HG02610 (cell line): ENCODE data around the gene DDI2.

ENCODE experiments used
- ATAC-seq: cut with Tn5 transposase; IDR thresholded peaks from one replicate; pipeline ENCODE4 v1.9.1; 2021; ENCODE audit warnings: mild to moderate bottlenecking, moderate library complexity; ENCODE audit not compliant: unreplicated experiment

DDI2 gene

GRCh38 chr1:15700508-15700907 lies 83.2 kb downstream of the DDI2 start:
- no peak for ATAC-seq

DNA sequence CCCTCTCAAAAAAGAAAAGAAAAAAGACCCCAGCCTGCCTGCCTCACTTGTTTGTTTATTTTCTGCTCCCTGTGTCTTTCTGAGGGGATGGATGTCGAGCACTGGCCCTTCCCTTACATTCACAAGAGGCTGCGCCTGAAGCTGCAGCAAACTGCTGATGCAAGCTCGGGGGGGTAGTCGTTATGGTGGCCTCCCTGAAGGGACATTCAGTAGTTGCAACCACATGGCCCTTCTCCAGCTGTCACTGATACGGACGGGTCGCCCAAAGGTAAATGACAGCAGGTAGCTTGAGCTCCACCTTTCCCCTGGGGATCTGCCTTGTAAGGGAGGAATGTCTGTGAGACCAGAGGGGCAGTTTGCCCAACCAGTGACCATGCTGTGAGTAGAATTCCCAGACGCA lies 84.5 kb downstream of the DDI2 start:
- no peak for ATAC-seq

DNA sequence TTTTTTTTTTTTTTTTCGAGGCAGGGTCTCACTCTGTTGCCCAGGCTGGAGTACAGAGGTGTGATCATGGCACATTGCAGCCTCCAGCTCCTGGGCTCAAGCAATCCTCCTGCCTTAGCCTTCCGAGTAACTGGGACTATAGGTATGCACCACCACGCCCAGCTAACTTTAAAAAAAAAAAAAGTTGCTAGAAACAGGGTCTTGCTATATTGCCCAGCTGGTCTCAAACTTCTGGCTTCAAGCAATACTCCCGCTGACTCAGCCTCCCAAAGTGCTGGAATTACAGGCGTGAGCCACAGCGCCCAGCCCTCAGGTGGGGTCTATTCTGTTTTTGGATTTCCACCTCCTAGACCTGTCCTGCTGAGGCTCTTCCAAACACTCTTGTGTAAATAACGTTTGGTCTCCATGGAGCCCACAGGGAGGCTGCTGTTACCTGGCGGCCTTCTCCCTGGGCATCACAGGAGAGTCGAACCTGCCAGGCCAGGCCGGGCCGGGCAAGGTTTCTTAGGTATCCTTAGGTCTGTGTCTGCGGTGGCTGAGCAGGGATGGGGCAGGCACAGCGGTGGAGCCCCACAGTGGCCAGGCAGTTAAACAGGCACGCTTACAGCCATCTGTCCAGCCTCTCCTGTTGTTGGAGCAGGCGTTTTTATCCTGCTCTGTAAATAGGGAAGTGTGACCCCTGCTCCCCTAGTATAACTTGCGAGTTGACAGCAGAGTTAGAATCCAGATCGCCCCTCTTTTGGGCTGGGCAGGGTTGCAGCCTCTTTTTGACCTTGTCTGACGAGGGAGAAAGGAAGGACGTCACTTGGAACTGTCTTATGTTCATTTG lies 85.7 kb downstream of the DDI2 start:
- ATAC-seq = no peak

DNA sequence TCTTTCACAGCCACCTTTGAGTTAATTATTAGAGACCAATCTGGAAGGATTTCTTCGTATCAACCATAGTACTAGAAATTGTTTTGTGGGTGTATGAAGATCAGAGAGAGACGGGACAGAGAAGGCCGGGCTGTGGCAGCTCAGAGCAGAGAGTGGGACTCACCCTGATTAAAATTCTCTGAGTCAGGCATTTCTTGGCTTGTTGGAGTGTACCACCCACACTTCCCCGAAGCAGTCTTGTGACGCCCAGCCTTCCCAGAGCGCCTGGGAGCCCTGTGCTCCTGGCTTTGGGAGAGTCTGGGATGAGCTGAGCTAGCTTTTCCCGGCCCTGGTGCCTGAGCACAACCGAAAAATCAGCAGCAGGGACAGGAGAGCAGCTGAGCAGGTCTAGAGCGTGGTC lies 86.3 kb downstream of the DDI2 start:
- ATAC-seq = no peak

GRCh38 chr1:15704526-15705183 lies 87.4 kb downstream of the DDI2 start:
- no peak for ATAC-seq

DNA sequence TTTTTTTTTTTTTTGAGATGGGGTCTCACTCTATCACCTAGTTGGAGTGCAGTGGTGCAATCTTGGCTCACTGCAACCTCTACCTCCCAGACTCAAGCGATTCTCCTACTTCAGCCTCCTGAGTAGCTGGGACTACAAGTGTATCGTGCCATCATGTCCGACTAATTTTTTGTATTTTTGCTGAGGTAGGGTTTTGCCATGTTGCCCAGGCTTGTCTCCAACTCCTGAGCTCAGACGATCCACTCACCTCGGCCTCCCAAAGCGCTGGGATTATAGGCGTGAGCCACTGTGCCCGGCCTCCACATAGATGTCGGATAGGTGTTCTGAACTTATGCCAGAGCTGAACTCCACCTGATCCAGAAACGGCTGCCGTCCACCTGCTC lies 87.9 kb downstream of the DDI2 start:
- no peak for ATAC-seq

DNA sequence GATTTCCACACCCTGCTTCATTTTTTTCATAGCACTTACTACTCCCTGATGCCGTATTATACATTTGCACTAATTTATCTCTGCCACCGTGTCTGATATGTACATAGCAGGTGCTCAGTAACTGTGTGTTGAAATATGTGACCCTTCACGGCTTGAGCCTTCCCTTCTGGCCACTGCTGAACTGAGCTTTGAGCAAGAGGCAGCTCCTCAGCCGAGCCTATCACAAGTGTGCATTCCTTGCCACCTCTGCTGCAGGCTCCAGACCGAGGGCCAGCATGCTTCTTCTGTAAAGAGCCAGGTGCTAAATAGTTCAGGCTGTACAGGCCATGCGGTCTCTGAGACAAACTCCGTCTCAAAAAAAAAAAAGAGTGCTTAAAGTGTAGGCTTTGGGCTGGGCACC lies 89.5 kb downstream of the DDI2 start:
- ATAC-seq = no peak

DNA sequence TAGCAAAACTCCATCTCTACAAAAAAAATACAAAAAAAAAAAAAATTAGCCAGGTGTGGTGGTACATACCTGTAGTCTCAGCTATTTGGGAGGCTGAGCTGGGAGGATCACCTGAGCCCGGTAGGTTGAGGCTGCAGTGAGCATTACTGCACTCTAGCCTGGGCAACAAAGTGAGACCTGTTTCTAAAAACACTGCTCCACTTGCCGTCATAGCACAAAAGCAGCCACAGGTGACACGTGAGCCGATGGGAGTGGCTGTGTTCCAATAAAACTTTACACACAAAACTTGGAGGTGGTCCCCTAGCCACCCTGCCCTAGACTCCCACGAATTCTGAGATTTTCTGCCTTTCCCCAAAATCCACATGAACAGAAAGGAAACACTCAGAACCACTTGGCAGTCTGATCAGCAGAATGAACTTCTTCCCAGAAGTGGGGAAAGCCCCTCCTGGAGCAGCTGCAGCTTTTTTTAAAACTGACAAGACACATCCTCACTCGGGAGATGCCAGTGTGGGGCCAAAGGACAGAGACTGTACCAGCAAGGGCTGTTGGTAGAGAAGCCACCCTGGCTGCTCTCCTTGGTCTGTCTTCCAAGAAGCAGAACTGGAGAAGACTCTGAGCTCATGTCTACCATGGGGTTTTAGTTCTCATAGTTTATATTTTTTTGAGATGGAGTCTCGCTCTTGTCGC lies 90.1 kb downstream of the DDI2 start:
- no peak for ATAC-seq

GRCh38 chr1:15708486-15709137 lies 91.4 kb downstream of the DDI2 start:
- no peak for ATAC-seq

GRCh38 chr1:15709226-15709625 lies 92.0 kb downstream of the DDI2 start:
- ATAC-seq = no peak

DNA sequence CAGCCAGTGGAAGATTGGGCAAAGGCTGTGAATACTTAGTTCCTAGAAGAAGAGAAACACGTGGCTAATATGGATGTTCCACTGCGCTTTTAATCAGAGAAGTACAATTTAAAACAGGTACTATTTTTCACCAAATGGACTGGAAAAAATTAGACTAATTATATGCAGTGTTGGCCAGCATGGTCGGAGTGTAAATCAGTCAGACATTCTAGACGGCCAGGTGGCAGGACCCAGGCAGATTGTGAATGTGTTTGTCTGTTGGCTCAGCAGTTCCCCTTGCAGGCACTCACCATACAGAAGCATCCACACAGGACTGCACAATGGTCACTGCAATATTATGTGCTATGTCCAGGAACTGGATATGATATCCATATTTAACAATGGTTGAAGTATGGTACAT lies 94.9 kb downstream of the DDI2 start:
- ATAC-seq = no peak

- no peak for ATAC-seq
Observed at GRCh38 chr1:15714406-15715136, 97.3 kb downstream of the DDI2 start.

- ATAC-seq = no peak
Observed at GRCh38 chr1:15717418-15718125, 100.3 kb downstream of the DDI2 start.

DNA sequence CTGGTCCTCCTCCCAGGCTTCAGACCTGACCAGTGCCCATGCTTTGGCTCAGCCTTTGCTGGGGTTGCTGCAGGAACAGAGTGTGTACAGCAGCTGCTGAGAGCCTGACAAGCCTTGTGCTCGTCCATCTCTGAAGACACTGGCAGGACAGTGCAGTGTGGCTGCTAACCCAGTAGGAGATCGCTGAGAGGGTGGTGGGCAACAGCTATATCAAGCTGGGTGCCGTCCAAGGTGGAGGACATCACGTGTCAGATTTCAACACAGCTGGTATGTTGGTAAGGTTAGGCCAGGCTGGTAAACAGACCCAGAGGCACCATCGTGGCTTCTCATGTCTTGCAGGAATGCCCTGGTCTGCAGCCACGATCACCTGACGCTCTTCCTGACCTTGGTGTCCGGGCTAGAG lies 100.9 kb downstream of the DDI2 start:
- no peak for ATAC-seq
